GM12801 (cell line): ENCODE data around the gene ADAD2.

Experiments
- TF ChIP-seq, protein P1 (sequence below): IDR thresholded peaks from one replicate; pipeline ENCODE4 v1.5.1; 2011; ENCODE audit warnings: control low read depth; ENCODE audit not compliant: insufficient read length; ENCODE audit errors: extremely low read depth

Gene ADAD2

DNA sequence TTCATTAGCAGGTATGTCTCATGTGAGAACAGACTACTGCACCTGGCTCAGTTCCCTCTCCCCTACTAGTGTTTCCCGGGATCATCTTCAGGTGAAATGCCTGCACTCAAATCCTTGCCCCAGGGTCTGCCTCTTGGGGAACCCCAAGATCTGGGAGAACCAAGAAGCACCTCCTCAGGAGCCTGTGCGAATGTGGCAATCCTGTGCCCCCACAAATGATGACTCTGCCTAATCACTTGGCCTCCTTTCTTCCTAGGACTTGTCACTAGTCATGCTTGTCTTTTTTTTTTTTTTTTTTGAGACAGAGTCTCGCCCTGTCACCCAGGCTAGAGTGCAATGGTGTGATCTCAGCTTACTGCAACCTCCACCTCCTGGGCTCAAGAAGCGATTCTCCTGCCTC, 21.7 kb downstream of the ADAD2 start:
- TF ChIP-seq, protein P1, sequence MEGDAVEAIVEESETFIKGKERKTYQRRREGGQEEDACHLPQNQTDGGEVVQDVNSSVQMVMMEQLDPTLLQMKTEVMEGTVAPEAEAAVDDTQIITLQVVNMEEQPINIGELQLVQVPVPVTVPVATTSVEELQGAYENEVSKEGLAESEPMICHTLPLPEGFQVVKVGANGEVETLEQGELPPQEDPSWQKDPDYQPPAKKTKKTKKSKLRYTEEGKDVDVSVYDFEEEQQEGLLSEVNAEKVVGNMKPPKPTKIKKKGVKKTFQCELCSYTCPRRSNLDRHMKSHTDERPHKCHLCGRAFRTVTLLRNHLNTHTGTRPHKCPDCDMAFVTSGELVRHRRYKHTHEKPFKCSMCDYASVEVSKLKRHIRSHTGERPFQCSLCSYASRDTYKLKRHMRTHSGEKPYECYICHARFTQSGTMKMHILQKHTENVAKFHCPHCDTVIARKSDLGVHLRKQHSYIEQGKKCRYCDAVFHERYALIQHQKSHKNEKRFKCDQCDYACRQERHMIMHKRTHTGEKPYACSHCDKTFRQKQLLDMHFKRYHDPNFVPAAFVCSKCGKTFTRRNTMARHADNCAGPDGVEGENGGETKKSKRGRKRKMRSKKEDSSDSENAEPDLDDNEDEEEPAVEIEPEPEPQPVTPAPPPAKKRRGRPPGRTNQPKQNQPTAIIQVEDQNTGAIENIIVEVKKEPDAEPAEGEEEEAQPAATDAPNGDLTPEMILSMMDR: no peak

DNA sequence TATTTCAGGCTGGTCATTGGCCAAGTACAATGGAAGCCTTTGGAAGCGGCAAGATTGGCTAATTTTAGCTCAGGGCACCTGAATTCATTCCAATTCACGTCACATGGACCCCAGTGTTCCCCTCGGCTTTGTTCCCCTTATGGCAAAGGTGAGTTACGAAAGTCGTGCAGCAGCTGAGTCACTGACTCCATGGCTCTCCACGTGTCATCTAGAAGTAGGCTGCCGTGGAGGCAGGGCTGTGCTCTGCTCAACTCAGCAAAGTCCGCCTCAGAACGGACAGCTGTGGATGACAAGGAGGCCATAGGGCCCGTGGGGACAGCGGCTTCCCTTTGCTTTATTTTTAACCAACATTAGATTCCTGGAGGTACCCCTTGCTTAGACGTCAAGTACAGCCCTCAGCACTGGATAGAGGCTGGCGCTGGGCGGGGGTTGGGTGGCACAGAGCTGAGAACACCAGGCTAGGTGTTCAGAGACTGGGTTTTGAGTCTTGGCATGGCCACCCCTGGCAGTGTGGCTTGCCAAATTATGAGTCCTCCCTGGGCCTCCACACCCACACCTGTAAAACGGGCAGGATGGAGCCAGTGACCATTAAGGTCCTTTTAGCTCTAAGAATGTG, 23.6 kb downstream of the ADAD2 start:
- TF ChIP-seq, protein P1: no peak

DNA sequence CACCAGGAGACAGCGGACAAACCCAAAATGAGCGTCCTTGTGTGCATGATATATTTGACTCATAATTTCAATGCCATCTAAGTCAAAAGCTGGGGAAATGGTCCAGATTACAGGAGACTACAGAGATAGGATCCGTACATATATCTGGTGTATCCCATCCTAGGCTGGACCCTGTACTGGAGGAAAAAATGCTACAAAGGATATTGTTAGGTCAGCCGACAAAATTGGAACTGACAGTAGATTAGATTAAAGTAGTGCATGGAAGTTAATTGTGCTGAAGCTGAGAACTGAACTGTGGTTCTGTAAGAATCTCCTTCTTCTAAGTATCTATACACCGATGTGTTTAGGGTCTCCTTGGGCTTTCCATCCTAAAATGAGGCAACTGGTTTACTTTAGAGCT, 24.6 kb downstream of the ADAD2 start:
- TF ChIP-seq, protein P1: no peak

DNA sequence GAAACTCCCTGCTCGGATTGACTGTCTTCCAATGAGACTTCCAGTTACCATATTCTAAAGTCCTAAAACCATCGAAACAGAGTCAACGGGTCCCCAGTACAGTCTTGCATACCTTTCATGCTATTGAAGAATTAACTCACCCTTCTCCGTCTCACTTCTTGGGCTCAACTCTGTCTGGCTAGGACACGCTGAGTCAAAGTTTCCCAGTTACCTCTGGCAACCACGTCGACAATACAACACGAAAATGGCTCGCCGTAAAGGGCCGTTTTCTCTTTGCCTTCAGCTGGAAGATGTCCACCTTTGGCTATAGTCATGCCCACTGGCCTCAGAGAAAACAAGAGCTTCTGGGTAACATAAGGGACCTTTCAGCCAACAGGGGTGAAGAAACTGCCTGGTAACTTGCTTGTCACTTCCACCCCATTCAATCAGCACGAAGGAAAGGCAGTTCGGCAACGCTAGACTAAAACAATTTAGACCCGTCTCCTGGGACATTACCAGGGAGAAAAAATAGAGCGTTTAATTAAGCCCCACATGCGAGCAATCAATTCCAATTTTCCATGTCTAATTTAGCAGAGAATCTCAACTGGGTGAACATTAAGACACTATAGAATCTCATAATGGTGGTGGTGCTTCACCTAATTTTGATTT, 27.3 kb downstream of the ADAD2 start:
- TF ChIP-seq, protein P1: no peak

DNA sequence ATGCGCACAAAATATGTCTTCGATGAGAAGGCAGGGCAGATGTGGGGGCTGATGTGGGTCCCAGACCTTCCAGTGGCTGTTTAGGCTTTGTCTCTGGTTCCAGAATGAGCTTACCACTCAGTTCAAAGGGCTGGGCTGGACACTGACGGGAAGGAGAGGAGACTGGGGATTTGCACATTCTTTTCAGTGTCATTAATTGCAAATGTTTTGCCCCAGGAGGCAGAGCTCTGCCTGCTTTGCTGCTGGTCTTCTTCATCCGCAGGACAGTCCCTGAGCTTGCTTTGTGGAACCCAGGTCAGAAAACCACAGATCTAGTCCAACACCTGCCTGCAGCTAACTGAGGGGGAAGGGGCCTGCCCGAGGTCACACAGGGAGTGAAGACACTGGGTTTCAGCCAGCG, 28.0 kb downstream of the ADAD2 start:
- TF ChIP-seq, protein P1: no peak

DNA sequence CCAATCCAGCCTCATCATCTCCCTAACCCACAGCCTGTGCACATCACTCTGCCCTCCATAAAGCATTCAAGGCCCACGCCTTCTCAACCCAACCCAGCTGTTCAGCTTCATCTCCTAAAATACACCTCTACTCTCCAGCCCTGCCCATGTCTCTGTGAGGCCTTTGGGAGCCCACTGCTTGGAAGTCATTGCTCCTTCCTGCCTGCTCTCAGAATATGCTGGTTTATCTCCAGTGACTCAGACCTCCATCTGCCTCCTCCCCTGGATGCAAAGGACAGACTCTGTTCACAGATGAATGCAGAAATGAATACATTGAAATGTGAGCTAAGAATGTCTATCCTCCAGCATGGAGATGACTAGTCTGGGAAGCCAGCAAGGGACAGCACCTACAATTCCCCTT, 29.9 kb downstream of the ADAD2 start:
- TF ChIP-seq, protein P1: no peak

DNA sequence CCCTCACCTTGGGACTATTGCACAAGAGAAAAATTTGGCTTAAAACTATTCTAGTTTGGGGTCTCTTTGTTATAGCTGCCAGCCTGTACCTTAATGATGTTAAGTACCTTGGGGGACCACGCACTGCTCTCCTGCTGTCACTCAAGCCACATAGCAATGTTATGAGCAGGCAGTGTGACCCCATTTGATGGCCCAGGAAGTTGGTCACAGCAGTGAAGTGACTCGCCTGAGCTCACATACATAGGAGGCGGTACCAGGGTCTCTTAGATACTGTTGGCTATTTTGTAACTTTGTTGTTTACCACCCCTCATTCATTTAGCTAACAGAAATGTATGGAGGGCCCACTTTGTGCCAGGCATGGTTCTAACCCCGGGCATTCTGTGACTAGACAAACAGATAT, 32.5 kb downstream of the ADAD2 start:
- TF ChIP-seq, protein P1: no peak

DNA sequence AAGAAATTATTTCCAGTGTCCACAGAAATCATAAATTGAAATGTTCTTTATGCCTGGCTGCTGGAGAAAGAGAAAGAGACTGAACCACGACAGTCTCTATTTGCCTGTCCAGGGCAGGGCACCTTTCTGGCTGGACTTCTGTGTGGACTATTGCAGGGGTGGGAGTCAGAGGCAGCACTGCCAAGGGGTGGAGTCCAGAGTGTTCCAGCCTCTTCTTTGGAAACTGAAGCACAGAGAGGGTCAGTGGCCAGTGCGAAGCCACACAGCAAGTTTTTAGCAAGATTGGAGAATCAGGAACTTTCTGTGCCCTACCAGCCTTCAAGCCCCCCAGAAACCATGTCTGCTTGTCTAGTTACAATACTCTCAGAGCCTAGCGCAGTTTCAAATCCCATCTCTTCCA, 33.6 kb downstream of the ADAD2 start:
- TF ChIP-seq, protein P1: no peak
